A549 (cell line): ENCODE measurements around the gene VTA1. TPM values are rescaled to one million over a fixed set of nuclear protein-coding genes. Genes with fewer than 3 reads are reported as not detected.

Source experiments
- ATAC-seq, 2 experiments: fragments of 200-7000 bp in 1 of 2; fragments of >200 bp in 1 of 2; cut with Nextera tagmentation in 1 of 2; cut with Tn5 transposase in 1 of 2; 3 replicates each; pipeline versions ENCODE4 v1.8.0 to v1.9.1; 2018 to 2020; ENCODE audit warnings: mild to moderate bottlenecking in 1 of 2, moderate library complexity in 1 of 2
- CTCF ChIA-PET: fragments of 300-600 bp; sonication (Branson Sonifier 250); formaldehyde crosslinking; extraction: SDS; loops from one replicate; lab custom pipeline; 2021; ENCODE audit warnings: antibody characterized with exemption, inconsistent platforms; lab: Yijun Ruan, JAX
- POLR2A ChIA-PET: fragments of 350-600 bp; formaldehyde crosslinking; extraction: SDS; loops from one replicate; lab custom pipeline; 2021; ENCODE audit warnings: antibody characterized with exemption, inconsistent platforms; lab: Yijun Ruan, JAX
- DNase-seq, 2 experiments: peaks; one replicate each; pipeline versions ENCODE4 v3.0.0 to v3.0.0-alpha.2; 2011 to 2016; ENCODE audit warnings: low read depth in 1 of 2, low spot score in 1 of 2
- FAIRE-seq: peaks from 2 replicates; lab custom pipeline; 2011; peaks lifted over from hg19 to GRCh38; lab: Jason Lieb, UNC
- H3K27ac ChIP-seq, 2 experiments: fragments of >200 bp; sonication (Bioruptor Twin); formaldehyde crosslinking; 3 replicates each; pipeline ENCODE4 v1.5.1; 2016 to 2017
- H3K4me1 ChIP-seq: fragments of >200 bp; sonication (Bioruptor Twin); formaldehyde crosslinking; 3 replicates; pipeline ENCODE4 v1.6.1; 2016
- H3K4me2 ChIP-seq: fragments of >200 bp; sonication (Bioruptor Twin); formaldehyde crosslinking; 3 replicates; pipeline ENCODE4 v1.6.1; 2016
- H3K4me3 ChIP-seq: fragments of >200 bp; sonication (Bioruptor Twin); formaldehyde crosslinking; 3 replicates; pipeline ENCODE4 v1.5.1; 2016
- H3K9me3 ChIP-seq: fragments of >200 bp; sonication (Bioruptor Twin); formaldehyde crosslinking; 3 replicates; pipeline ENCODE4 v1.6.1; 2016
- CBX8 ChIP-seq: fragments of 200-600 bp; sonication (generic); IDR thresholded peaks from 2 replicates; pipeline ENCODE4 v1.6.1; 2016
- CHD2 ChIP-seq: fragments of 150-350 bp; IDR thresholded peaks from 2 replicates; pipeline ENCODE4 v1.6.1; 2014; ENCODE audit warnings: low read length; ENCODE audit not compliant: partially characterized antibody
- CHD4 ChIP-seq: fragments of 200-600 bp; sonication (generic); IDR thresholded peaks from 2 replicates; pipeline ENCODE4 v1.6.1; 2016; ENCODE audit warnings: antibody characterized with exemption, mild to moderate bottlenecking, borderline replicate concordance
- ESRRA ChIP-seq: fragments of 150-350 bp; IDR thresholded peaks from 2 replicates; pipeline ENCODE4 v1.6.1; 2014; ENCODE audit warnings: mild to moderate bottlenecking, low read length, borderline replicate concordance
- FOSB ChIP-seq: fragments of 250-450 bp; sonication (Bioruptor Pico); IDR thresholded peaks from 2 replicates; pipeline ENCODE4 v1.5.0; 2020; ENCODE audit warnings: mild to moderate bottlenecking, moderate library complexity
- FOSL2 ChIP-seq, 2 experiments: fragments of 450-650 bp in 1 of 2; fragments of >200 bp in 1 of 2; sonication (Bioruptor Twin) in 1 of 2; formaldehyde crosslinking; IDR thresholded peaks; 2 replicates each; pipeline versions ENCODE4 v1.5.0 to v1.6.1; 2016 to 2020; ENCODE audit warnings: mild to moderate bottlenecking in 1 of 2, moderate library complexity in 1 of 2
- FOXS1 ChIP-seq: fragments of 250-450 bp; sonication (Bioruptor Pico); IDR thresholded peaks from 2 replicates; pipeline ENCODE4 v1.5.0; 2020; ENCODE audit warnings: mild to moderate bottlenecking, moderate library complexity
- GATA3 ChIP-seq: IDR thresholded peaks from 2 replicates; pipeline ENCODE4 v1.6.1; 2012; ENCODE audit warnings: borderline replicate concordance
- HDAC2 ChIP-seq: fragments of 200-600 bp; sonication (generic); IDR thresholded peaks from 2 replicates; pipeline ENCODE4 v1.6.1; 2016
- HOXA7 ChIP-seq: fragments of 250-450 bp; sonication (Bioruptor Pico); IDR thresholded peaks from 2 replicates; pipeline ENCODE4 v1.5.0; 2020; ENCODE audit warnings: mild to moderate bottlenecking, moderate library complexity
- KDM1A ChIP-seq: fragments of 200-600 bp; sonication (generic); IDR thresholded peaks from 2 replicates; pipeline ENCODE4 v1.6.1; 2016; ENCODE audit warnings: low read depth, mild to moderate bottlenecking
- KDM5A ChIP-seq: fragments of 200-600 bp; sonication (generic); IDR thresholded peaks from 2 replicates; pipeline ENCODE4 v1.6.1; 2016; ENCODE audit warnings: antibody characterized with exemption, mild to moderate bottlenecking
- MAFK ChIP-seq: fragments of 450-650 bp; IDR thresholded peaks from 2 replicates; pipeline ENCODE4 v1.6.1; 2014; ENCODE audit not compliant: partially characterized antibody
- MAZ ChIP-seq: fragments of 150-350 bp; IDR thresholded peaks from 2 replicates; pipeline ENCODE4 v1.6.1; 2014; ENCODE audit warnings: antibody characterized with exemption, low read depth, low read length, borderline replicate concordance
- MYC ChIP-seq: IDR thresholded peaks from 2 replicates; pipeline ENCODE4 v1.6.1; 2012; ENCODE audit warnings: mild to moderate bottlenecking, inconsistent platforms, low read length, improper control_type of control experiment, borderline replicate concordance
- NPAS2 ChIP-seq: fragments of 250-450 bp; sonication (Bioruptor Pico); IDR thresholded peaks from 2 replicates; pipeline ENCODE4 v1.8.0; 2022; ENCODE audit warnings: mild to moderate bottlenecking, moderate library complexity, borderline replicate concordance
- NR3C1 ChIP-seq: fragments of >200 bp; sonication (Bioruptor Twin); formaldehyde crosslinking; IDR thresholded peaks from 3 replicates; pipeline ENCODE4 v1.6.1; 2017
- POLR2A ChIP-seq: IDR thresholded peaks from 2 replicates; pipeline ENCODE4 v1.6.1; 2012; ENCODE audit warnings: mild to moderate bottlenecking, low read length
- RARB ChIP-seq: fragments of 250-450 bp; sonication (Bioruptor Pico); IDR thresholded peaks from 2 replicates; pipeline ENCODE4 v1.8.0; 2021; ENCODE audit warnings: mild to moderate bottlenecking, moderate library complexity
- RNF2 ChIP-seq: fragments of 200-600 bp; sonication (generic); IDR thresholded peaks from 2 replicates; pipeline ENCODE4 v1.6.1; 2016; ENCODE audit warnings: low read depth, mild to moderate bottlenecking, antibody characterized with exemption, moderate library complexity, borderline replicate concordance
- SREBF2 ChIP-seq: fragments of 450-650 bp; IDR thresholded peaks from 2 replicates; pipeline ENCODE4 v1.6.1; 2014; ENCODE audit warnings: mild to moderate bottlenecking, moderate library complexity
- TFCP2L1 ChIP-seq: fragments of 250-450 bp; sonication (Bioruptor Pico); IDR thresholded peaks from 2 replicates; pipeline ENCODE4 v1.5.0; 2021; ENCODE audit warnings: mild to moderate bottlenecking
- ZNF302 ChIP-seq: fragments of 250-450 bp; sonication (Bioruptor Pico); IDR thresholded peaks from 2 replicates; pipeline ENCODE4 v1.9.0; 2021; ENCODE audit warnings: inconsistent platforms, mild to moderate bottlenecking, moderate library complexity
- ZSCAN20 ChIP-seq: fragments of 250-450 bp; sonication (Bioruptor Pico); IDR thresholded peaks from 2 replicates; pipeline ENCODE4 v1.8.0; 2022; ENCODE audit warnings: mild to moderate bottlenecking, moderate library complexity
- whole genome bisulfite sequencing: methylation state at CpG from one replicate; pipeline ENCODE4 v1.1.6; 2017; ENCODE audit errors: missing lambda C conversion rate; 5-methylcytosine and 5-hydroxymethylcytosine counted together
- polyA plus RNA-seq, 4 experiments: library from polyadenylated mRNA; depleted of rRNA in 3 of 4; stranded (reverse); fragments of >200 nt; fragmentation: RNase III in 1 of 4; extraction: RNeasy Plus Mini Kit Qiagen cat#74134 plus additional on column Dnase treatment in 1 of 4; gene quantifications; 2 replicates in 3 of 4; 3 replicates in 1 of 4; pipeline ENCODE4 v1.2.3, GENCODE V29; 2011 to 2017
- TF ChIP-seq, protein P1 (sequence below): fragments of 450-650 bp; IDR thresholded peaks from 2 replicates; pipeline ENCODE4 v1.6.1; 2014; ENCODE audit warnings: antibody characterized with exemption
- TF ChIP-seq, protein P2 (sequence below): IDR thresholded peaks from 2 replicates; pipeline ENCODE4 v1.6.1; 2012; ENCODE audit warnings: low read depth, borderline replicate concordance
- TF ChIP-seq, protein P3 (sequence below): fragments of 150-350 bp; IDR thresholded peaks from 2 replicates; pipeline ENCODE4 v1.6.1; 2014; ENCODE audit warnings: low read depth, mild to moderate bottlenecking, low read length

VTA1 gene
- polyA plus RNA-seq, 2 of the 4 experiments (the other 2 are of a cell fraction) = 44.3 to 88.0 TPM

DNA sequence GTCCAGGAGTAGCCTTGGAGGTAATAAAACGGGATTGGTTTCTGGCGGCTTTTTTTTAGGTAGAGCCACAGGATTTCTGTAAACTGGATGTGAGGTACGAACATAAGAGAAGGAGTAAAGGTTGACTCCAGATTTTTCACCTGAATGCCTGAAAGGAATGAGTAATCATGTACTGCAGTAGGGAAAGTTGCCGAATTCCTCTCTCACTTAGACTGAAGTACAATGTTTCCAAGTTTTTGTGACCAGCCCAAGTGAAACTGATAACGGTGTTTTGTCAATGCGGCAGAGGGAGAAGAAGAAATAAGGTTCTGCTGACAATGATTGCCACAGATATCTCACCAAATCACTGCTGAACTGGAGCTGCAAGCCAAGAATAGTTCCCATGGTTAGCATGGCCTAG is 75.0 kb downstream of the VTA1 start (continued):
- TF ChIP-seq, protein P1, sequence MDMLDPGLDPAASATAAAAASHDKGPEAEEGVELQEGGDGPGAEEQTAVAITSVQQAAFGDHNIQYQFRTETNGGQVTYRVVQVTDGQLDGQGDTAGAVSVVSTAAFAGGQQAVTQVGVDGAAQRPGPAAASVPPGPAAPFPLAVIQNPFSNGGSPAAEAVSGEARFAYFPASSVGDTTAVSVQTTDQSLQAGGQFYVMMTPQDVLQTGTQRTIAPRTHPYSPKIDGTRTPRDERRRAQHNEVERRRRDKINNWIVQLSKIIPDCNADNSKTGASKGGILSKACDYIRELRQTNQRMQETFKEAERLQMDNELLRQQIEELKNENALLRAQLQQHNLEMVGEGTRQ = no peak

DNA sequence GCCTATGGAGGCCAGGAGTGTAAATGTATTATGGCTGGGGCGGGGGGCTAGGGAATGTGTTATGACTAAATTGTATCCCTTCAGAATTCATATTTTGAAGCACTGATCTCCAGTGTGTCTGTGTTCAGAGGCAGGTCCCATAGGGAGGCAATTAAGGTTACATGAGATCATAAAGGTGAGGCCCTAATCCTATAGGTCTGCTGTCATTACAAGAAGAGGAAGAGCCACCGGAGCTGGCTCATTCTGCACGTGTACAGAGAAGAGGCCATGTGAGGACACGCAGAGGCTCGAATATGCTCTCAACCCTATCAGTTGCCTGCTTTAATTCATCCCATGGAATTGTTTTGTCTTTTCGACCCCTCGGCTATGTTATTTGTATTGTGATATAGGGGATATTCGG is 76.9 kb downstream of the VTA1 start:
- H3K4me1 ChIP-seq = no peaks in the 10 kb centered on the region
- ChIA-PET POLR2A (no interaction called here), CTCF (interaction anchor here (0.9 kb wide), 1 partner anchor 165 kb away, joined by 3 read pairs; no protein-coding TSS in a partner anchor)
- no peak for ATAC-seq
- H3K4me2 ChIP-seq = no peak overlapping the region
- WGBS = 90% methylated on average over 8 of the region's 8 CpGs
- H3K9me3 ChIP-seq = no peaks in the 10 kb centered on the region
- DNase-seq = no peak
- H3K27ac ChIP-seq = no peak overlapping the region
- no peak overlapping the region for H3K4me3 ChIP-seq
- FAIRE-seq = no peak
- TF ChIP-seq, protein P2, sequence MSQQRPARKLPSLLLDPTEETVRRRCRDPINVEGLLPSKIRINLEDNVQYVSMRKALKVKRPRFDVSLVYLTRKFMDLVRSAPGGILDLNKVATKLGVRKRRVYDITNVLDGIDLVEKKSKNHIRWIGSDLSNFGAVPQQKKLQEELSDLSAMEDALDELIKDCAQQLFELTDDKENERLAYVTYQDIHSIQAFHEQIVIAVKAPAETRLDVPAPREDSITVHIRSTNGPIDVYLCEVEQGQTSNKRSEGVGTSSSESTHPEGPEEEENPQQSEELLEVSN = no peak
- TF ChIP-seq RARB = no peak
- TF ChIP-seq, protein P3, sequence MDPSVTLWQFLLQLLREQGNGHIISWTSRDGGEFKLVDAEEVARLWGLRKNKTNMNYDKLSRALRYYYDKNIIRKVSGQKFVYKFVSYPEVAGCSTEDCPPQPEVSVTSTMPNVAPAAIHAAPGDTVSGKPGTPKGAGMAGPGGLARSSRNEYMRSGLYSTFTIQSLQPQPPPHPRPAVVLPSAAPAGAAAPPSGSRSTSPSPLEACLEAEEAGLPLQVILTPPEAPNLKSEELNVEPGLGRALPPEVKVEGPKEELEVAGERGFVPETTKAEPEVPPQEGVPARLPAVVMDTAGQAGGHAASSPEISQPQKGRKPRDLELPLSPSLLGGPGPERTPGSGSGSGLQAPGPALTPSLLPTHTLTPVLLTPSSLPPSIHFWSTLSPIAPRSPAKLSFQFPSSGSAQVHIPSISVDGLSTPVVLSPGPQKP = no peak
- no peak for TF ChIP-seq CHD2
- no peak for TF ChIP-seq ZNF302 (CRISPR knock-in tag)
- TF ChIP-seq CBX8 = no peak
- no peak for TF ChIP-seq RNF2
- TF ChIP-seq FOSL2 (IDR thresholded peaks at IDR 0.05) = no peak
- no peak for TF ChIP-seq FOSL2 (CRISPR knock-in tag; IDR thresholded peaks at IDR 0.05)
- no peak for TF ChIP-seq ZSCAN20 (CRISPR knock-in tag)
- TF ChIP-seq TFCP2L1 (CRISPR knock-in tag) = no peak
- TF ChIP-seq NR3C1 = no peak
- TF ChIP-seq NPAS2 = no peak
- no peak for TF ChIP-seq FOXS1 (CRISPR knock-in tag)
- TF ChIP-seq MAFK = no peak
- no peak for TF ChIP-seq KDM5A
- no peak for TF ChIP-seq MAZ
- TF ChIP-seq FOSB = no peak

DNA sequence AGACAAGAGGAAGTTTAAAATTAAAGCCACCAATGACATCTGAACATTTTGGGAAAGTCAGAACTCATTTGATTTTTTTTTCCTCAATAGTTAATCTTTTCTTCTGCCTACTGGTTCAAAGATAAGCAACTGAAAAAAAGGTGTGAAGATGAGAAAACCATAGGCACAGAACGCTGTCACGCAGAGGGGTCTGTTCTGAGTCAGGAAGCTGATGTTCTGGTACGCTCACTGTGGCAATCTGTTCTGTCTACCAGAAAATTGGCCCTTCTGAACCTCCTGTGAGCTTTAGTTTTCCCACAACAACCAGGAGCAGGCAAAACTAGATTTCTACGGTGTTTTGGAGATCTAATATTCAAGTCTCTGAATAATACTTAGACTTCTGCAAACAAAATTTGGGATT is 78.1 kb downstream of the VTA1 start:
- CTCF ChIA-PET = no interaction called here

More for the DNA sequence above, 78.1 kb downstream of the VTA1 start:
- H3K27ac ChIP-seq = no peak overlapping the region
- 95% methylated on average over 4 of the region's 4 CpGs for WGBS
- TF ChIP-seq KDM5A = no peak
- TF ChIP-seq MYC = no peak
- TF ChIP-seq TFCP2L1 (CRISPR knock-in tag) = no peak
- no peak for TF ChIP-seq HOXA7 (CRISPR knock-in tag)
- TF ChIP-seq HDAC2 = no peak
- no peak for TF ChIP-seq CHD4
- TF ChIP-seq POLR2A = no peak
- TF ChIP-seq, protein P2 = no peak
- no peak for TF ChIP-seq FOSB
- TF ChIP-seq ZNF302 (CRISPR knock-in tag) = no peak
- no peak for TF ChIP-seq CBX8
- no peak for TF ChIP-seq KDM1A
- no peak for TF ChIP-seq ESRRA
- no peak for TF ChIP-seq GATA3
- no peak for TF ChIP-seq SREBF2
- TF ChIP-seq, all 56 proteins: peak for 0
- no peak overlapping the region for H3K4me3 ChIP-seq
- no peaks in the 10 kb centered on the region for H3K9me3 ChIP-seq
- no peaks in the 10 kb centered on the region for H3K4me1 ChIP-seq
- DNase-seq (no peak), ATAC-seq (no peak), FAIRE-seq (no peak)
- POLR2A ChIA-PET = no interaction called here
- H3K4me2 ChIP-seq = no peak overlapping the region
